MM.1S (cell line): Measurements from ENCODE around the gene STK32B.
"Not testable (repeated sequence)": the region's sequence is repeated elsewhere in the genome, so short reads cannot be mapped to it uniquely, and the experiment has no call there.

ENCODE experiments used
- DNase-seq: peaks from one replicate; pipeline ENCODE4 v3.0.0-alpha.2; 2015
- H2AFZ ChIP-seq: fragments of 300-600 bp; sonication (generic); 2 replicates; pipeline ENCODE4 v1.6.0; 2016; ENCODE audit warnings: antibody characterized with exemption, low read length
- H3F3A ChIP-seq: fragments of 300-600 bp; sonication (generic); 2 replicates; pipeline ENCODE4 v1.6.1; 2016; ENCODE audit warnings: mild to moderate bottlenecking, antibody characterized with exemption, low read length, moderate library complexity, mixed read lengths; ENCODE audit not compliant: insufficient read depth
- H3K27ac ChIP-seq: fragments of 300-600 bp; sonication (generic); 2 replicates; pipeline ENCODE4 v1.5.1; 2016; ENCODE audit warnings: mild to moderate bottlenecking, low read length
- H3K27me3 ChIP-seq: fragments of 300-600 bp; sonication (generic); replicated peaks from 2 replicates; pipeline ENCODE4 v1.6.0; 2016; ENCODE audit warnings: low read length; ENCODE audit not compliant: insufficient read depth
- H3K36me3 ChIP-seq: fragments of 300-600 bp; sonication (generic); replicated peaks from 2 replicates; pipeline ENCODE4 v1.6.1; 2016; ENCODE audit warnings: mild to moderate bottlenecking, low read length, mixed read lengths; ENCODE audit not compliant: insufficient read depth
- H3K4me1 ChIP-seq: fragments of 300-600 bp; sonication (generic); 2 replicates; pipeline ENCODE4 v1.6.1; 2016; ENCODE audit warnings: low read length, mixed read lengths
- H3K4me2 ChIP-seq: fragments of 300-600 bp; sonication (generic); 2 replicates; pipeline ENCODE4 v1.6.0; 2016; ENCODE audit warnings: low read depth, low read length
- H3K4me3 ChIP-seq: fragments of 300-600 bp; sonication (generic); 2 replicates; pipeline ENCODE4 v1.5.1; 2016; ENCODE audit warnings: low read length, mixed read lengths
- H3K79me2 ChIP-seq: fragments of 300-600 bp; sonication (generic); 2 replicates; pipeline ENCODE4 v1.6.1; 2016; ENCODE audit warnings: mixed run types, low read length, mixed read lengths
- H3K9ac ChIP-seq: fragments of 300-600 bp; sonication (generic); 2 replicates; pipeline ENCODE4 v1.6.1; 2016; ENCODE audit warnings: low read length, mixed read lengths
- H3K9me2 ChIP-seq: fragments of 300-600 bp; sonication (generic); replicated peaks from 2 replicates; pipeline ENCODE4 v1.6.1; 2016; ENCODE audit warnings: mild to moderate bottlenecking, low read length, mixed read lengths; ENCODE audit not compliant: insufficient read depth
- H3K9me3 ChIP-seq: fragments of 300-600 bp; sonication (generic); replicated peaks from 2 replicates; pipeline ENCODE4 v1.6.1; 2016; ENCODE audit warnings: mild to moderate bottlenecking, low read length, mixed read lengths; ENCODE audit not compliant: insufficient read depth
- H4K20me1 ChIP-seq: fragments of 300-600 bp; sonication (generic); 2 replicates; pipeline ENCODE4 v1.6.1; 2016; ENCODE audit warnings: mild to moderate bottlenecking, low read length, moderate library complexity, mixed read lengths; ENCODE audit not compliant: insufficient read depth
- EZH2 ChIP-seq: fragments of 300-600 bp; sonication (generic); optimal IDR thresholded peaks from 2 replicates; pipeline ENCODE3; 2017; ENCODE audit warnings: low read depth, mild to moderate bottlenecking, antibody characterized with exemption, low read length, mixed read lengths
- EZH2phosphoT487 ChIP-seq: fragments of 300-600 bp; sonication (generic); IDR thresholded peaks from 2 replicates; pipeline ENCODE4 v1.6.1; 2018; ENCODE audit warnings: antibody characterized with exemption, low read length
- TF ChIP-seq, protein P1 (sequence below): fragments of 300-600 bp; sonication (generic); IDR thresholded peaks from 2 replicates; pipeline ENCODE4 v1.5.1; 2016; ENCODE audit warnings: antibody characterized with exemption, low read length, mixed read lengths

Gene STK32B

GRCh38 chr4:5284517-5284916 is 233.2 kb downstream of the STK32B start:
- H2AFZ ChIP-seq = no peak overlapping the region
- no peak overlapping the region for H3K4me2 ChIP-seq
- DNase-seq = no peak
- H3K9me3 ChIP-seq = no peaks in the 10 kb centered on the region
- H3K9ac ChIP-seq = no peak overlapping the region
- TF ChIP-seq, protein P1, sequence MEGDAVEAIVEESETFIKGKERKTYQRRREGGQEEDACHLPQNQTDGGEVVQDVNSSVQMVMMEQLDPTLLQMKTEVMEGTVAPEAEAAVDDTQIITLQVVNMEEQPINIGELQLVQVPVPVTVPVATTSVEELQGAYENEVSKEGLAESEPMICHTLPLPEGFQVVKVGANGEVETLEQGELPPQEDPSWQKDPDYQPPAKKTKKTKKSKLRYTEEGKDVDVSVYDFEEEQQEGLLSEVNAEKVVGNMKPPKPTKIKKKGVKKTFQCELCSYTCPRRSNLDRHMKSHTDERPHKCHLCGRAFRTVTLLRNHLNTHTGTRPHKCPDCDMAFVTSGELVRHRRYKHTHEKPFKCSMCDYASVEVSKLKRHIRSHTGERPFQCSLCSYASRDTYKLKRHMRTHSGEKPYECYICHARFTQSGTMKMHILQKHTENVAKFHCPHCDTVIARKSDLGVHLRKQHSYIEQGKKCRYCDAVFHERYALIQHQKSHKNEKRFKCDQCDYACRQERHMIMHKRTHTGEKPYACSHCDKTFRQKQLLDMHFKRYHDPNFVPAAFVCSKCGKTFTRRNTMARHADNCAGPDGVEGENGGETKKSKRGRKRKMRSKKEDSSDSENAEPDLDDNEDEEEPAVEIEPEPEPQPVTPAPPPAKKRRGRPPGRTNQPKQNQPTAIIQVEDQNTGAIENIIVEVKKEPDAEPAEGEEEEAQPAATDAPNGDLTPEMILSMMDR = no peak
- TF ChIP-seq EZH2 (no peak), EZH2phosphoT487 (no peak)
- no peaks in the 10 kb centered on the region for H3K79me2 ChIP-seq
- no peaks in the 10 kb centered on the region for H4K20me1 ChIP-seq
- no peak overlapping the region for H3K4me3 ChIP-seq
- no peaks in the 10 kb centered on the region for H3K9me2 ChIP-seq
- H3K36me3 ChIP-seq = no peaks in the 10 kb centered on the region
- H3K27me3 ChIP-seq = no peaks in the 10 kb centered on the region
- H3K27ac ChIP-seq = no peak overlapping the region
- H3K4me1 ChIP-seq = no peaks in the 10 kb centered on the region
- H3F3A ChIP-seq = no peaks in the 10 kb centered on the region

- H3K4me2 ChIP-seq = no peak overlapping the region
- no peaks in the 10 kb centered on the region for H3K9me2 ChIP-seq
- no peak overlapping the region for H3K27ac ChIP-seq
- no peaks in the 10 kb centered on the region for H3K9me3 ChIP-seq
- H3K79me2 ChIP-seq = no peaks in the 10 kb centered on the region
- H3K4me3 ChIP-seq = no peak overlapping the region
- no peaks in the 10 kb centered on the region for H3K27me3 ChIP-seq
- no peaks in the 10 kb centered on the region for H3K36me3 ChIP-seq
- no peak overlapping the region for H3K9ac ChIP-seq
- no peak for TF ChIP-seq EZH2phosphoT487
- no peak for TF ChIP-seq EZH2
- TF ChIP-seq, protein P1 = no peak
- no peak for DNase-seq
- no peak overlapping the region for H2AFZ ChIP-seq
- no peaks in the 10 kb centered on the region for H4K20me1 ChIP-seq
- no peaks in the 10 kb centered on the region for H3F3A ChIP-seq
- H3K4me1 ChIP-seq = no peaks in the 10 kb centered on the region
Observed at GRCh38 chr4:5292101-5292500, 240.8 kb downstream of the STK32B start.

DNA sequence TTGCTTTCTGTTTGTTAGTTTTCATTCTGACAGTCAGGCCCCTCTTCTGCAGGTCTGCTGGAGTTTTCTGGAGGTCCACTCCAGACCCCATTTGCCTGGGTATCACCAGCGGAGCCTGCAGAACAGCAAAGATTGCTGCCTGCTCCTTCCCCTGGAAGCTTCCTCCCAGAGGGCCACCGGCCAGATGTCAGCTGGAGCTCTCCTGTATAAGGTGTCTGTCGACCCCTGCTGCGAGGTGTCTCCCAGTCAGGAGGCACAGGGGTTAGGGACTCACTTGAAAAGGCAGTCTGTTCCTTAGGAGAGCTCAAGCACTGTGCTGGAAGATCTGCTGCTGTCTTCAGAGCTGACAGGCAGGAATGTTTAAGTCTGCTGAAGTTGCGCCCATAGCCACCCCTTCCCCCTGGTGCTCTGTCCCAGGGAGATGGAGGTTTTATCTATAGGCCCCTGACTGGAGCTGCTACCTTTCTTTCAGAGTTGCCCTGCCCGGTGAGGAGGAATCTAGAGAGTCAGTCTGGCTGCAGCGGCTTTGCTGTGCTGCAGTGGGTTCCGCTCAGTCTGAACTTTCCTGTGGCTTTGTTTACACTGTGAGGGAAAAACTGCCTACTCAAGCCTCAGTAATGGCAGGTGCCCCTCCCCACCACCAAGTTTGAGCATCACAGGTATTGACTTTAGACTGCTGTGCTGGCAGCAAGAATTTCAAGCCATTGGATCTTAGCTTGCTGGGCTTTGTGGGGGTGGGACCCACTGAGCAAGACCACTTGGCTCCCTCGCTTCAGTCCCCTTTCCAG is 246.9 kb downstream of the STK32B start:
- not testable (repeated sequence) for H3K27me3 ChIP-seq, H3K36me3 ChIP-seq, H3K9ac ChIP-seq, H3K79me2 ChIP-seq, H3F3A ChIP-seq, H3K4me1 ChIP-seq, H3K9me3 ChIP-seq, H3K4me2 ChIP-seq, DNase-seq, H4K20me1 ChIP-seq, H3K9me2 ChIP-seq, H2AFZ ChIP-seq, H3K4me3 ChIP-seq, H3K27ac ChIP-seq

- Histone ChIP-seq H3K4me3 (no peak overlapping the region), H3K27ac (no peak overlapping the region), H3K4me2 (no peak overlapping the region), H3K36me3 (no peaks in the 10 kb centered on the region), H3F3A (no peaks in the 10 kb centered on the region), H4K20me1 (no peaks in the 10 kb centered on the region), H3K9me3 (no peaks in the 10 kb centered on the region), H3K9ac (no peak overlapping the region), H2AFZ (no peak overlapping the region), H3K9me2 (no peaks in the 10 kb centered on the region), H3K79me2 (no peaks in the 10 kb centered on the region), H3K4me1 (no peaks in the 10 kb centered on the region), H3K27me3 (no peaks in the 10 kb centered on the region)
- no peak for DNase-seq
- no peak for TF ChIP-seq EZH2phosphoT487
- TF ChIP-seq, protein P1 = no peak
Observed at GRCh38 chr4:5300283-5300682, 249.0 kb downstream of the STK32B start.
